IMR-90 (cell line): ENCODE data around the gene CWF19L2. TPM values are rescaled to one million over a fixed set of nuclear protein-coding genes. Genes with fewer than 3 reads are reported as not detected.

Experiments used
- ATAC-seq: fragments of 200-7000 bp; cut with Tn5 transposase; 2 replicates; pipeline ENCODE4 v1.9.1; 2020; ENCODE audit warnings: low read depth, mild to moderate bottlenecking, moderate library complexity
- BruUV-seq: library from RNA; stranded (reverse); fragments of 400-500 nt; replicated peaks from 2 replicates; lab custom pipeline; 2021; lab: Mats Ljungman, UMichigan
- CTCF ChIA-PET: fragments of 300-600 bp; formaldehyde crosslinking; extraction: SDS; loops from one replicate; lab custom pipeline; 2021; ENCODE audit warnings: antibody characterized with exemption; lab: Yijun Ruan, JAX
- POLR2A ChIA-PET: fragments of 300-600 bp; sonication (Branson Sonifier 250); formaldehyde crosslinking; loops from one replicate; lab custom pipeline; 2022; ENCODE audit warnings: antibody characterized with exemption; ENCODE audit not compliant: unreplicated experiment; lab: Charles Lee
- DNase-seq: peaks from one replicate; pipeline ENCODE4 v3.0.0; 2013
- H2AFZ ChIP-seq: replicated peaks from 2 replicates; pipeline ENCODE3; 2013; ENCODE audit warnings: low read length, mild to moderate bottlenecking; ENCODE audit not compliant: poor library complexity
- H2AK5ac ChIP-seq: 2 replicates; pipeline ENCODE4 v1.6.1; 2013; ENCODE audit warnings: low read depth, low read length, inconsistent platforms
- H2AK9ac ChIP-seq: replicated peaks from 2 replicates; pipeline ENCODE3; 2013; ENCODE audit warnings: mild to moderate bottlenecking, low read depth, low read length, moderate library complexity; ENCODE audit not compliant: poor library complexity
- H2BK120ac ChIP-seq: 2 replicates; pipeline ENCODE4 v1.6.1; 2013; ENCODE audit warnings: low read depth, low read length, inconsistent platforms
- H2BK15ac ChIP-seq: 3 replicates; pipeline ENCODE4 v1.6.1; 2013; ENCODE audit warnings: low read depth, low read length, inconsistent platforms
- H2BK20ac ChIP-seq: 2 replicates; pipeline ENCODE4 v1.6.1; 2013; ENCODE audit warnings: low read depth, mild to moderate bottlenecking, inconsistent platforms, low read length, moderate library complexity
- H2BK5ac ChIP-seq: 2 replicates; pipeline ENCODE4 v1.6.1; 2013; ENCODE audit warnings: mild to moderate bottlenecking, low read depth, low read length, inconsistent platforms; ENCODE audit not compliant: poor library complexity, severe bottlenecking
- H3K14ac ChIP-seq: replicated peaks from 2 replicates; pipeline ENCODE4 v1.6.1; 2013; ENCODE audit warnings: low read depth, low read length, inconsistent platforms
- H3K18ac ChIP-seq: 2 replicates; pipeline ENCODE4 v1.6.1; 2013; ENCODE audit warnings: low read depth, low read length, control low read depth
- H3K23ac ChIP-seq: 2 replicates; pipeline ENCODE4 v1.6.1; 2013; ENCODE audit warnings: low read depth, low read length, inconsistent platforms
- H3K27ac ChIP-seq: 2 replicates; pipeline ENCODE4 v1.5.1; 2013; ENCODE audit warnings: mild to moderate bottlenecking, control low read depth, low read length; ENCODE audit not compliant: insufficient read depth
- H3K27me3 ChIP-seq: 2 replicates; pipeline ENCODE4 v1.6.1; 2013; ENCODE audit warnings: low read length; ENCODE audit not compliant: control insufficient read depth, insufficient read depth
- H3K36me3 ChIP-seq: 2 replicates; pipeline ENCODE4 v1.6.1; 2013; ENCODE audit warnings: low read length, mixed read lengths; ENCODE audit not compliant: control insufficient read depth, insufficient read depth
- H3K4ac ChIP-seq: 2 replicates; pipeline ENCODE4 v1.6.1; 2013; ENCODE audit warnings: low read depth, low read length, inconsistent platforms
- H3K4me1 ChIP-seq: 2 replicates; pipeline ENCODE4 v1.6.1; 2013; ENCODE audit warnings: low read length, mixed read lengths; ENCODE audit not compliant: control insufficient read depth, insufficient read depth
- H3K4me2 ChIP-seq: 2 replicates; pipeline ENCODE4 v1.6.1; 2013; ENCODE audit warnings: low read depth, mild to moderate bottlenecking, control low read depth, low read length, moderate library complexity
- H3K4me3 ChIP-seq: 2 replicates; pipeline ENCODE4 v1.5.1; 2013; ENCODE audit warnings: low read depth, mild to moderate bottlenecking, control low read depth, low read length, moderate library complexity; ENCODE audit not compliant: insufficient read depth
- H3K56ac ChIP-seq: 2 replicates; pipeline ENCODE4 v1.6.1; 2013; ENCODE audit warnings: low read length, inconsistent platforms; ENCODE audit not compliant: insufficient read depth; ENCODE audit errors: extremely low read depth
- H3K79me1 ChIP-seq, 2 experiments: 2 replicates each; pipeline ENCODE4 v1.6.1; 2013; ENCODE audit warnings: low read length in 2 of 2, inconsistent platforms in 1 of 2, low read depth in 1 of 2
- H3K9ac ChIP-seq: 2 replicates; pipeline ENCODE4 v1.6.1; 2013; ENCODE audit warnings: low read depth, low read length, control low read depth
- H3K9me1 ChIP-seq: 2 replicates; pipeline ENCODE4 v1.6.1; 2013; ENCODE audit warnings: low read length, inconsistent platforms; ENCODE audit not compliant: insufficient read depth
- H3K9me3 ChIP-seq: 2 replicates; pipeline ENCODE4 v1.6.1; 2013; ENCODE audit warnings: low read length; ENCODE audit not compliant: control insufficient read depth, insufficient read depth
- H4K20me1 ChIP-seq: 2 replicates; pipeline ENCODE4 v1.6.1; 2013; ENCODE audit warnings: low read length, inconsistent platforms; ENCODE audit not compliant: insufficient read depth
- H4K5ac ChIP-seq: 2 replicates; pipeline ENCODE4 v1.6.1; 2013; ENCODE audit warnings: mild to moderate bottlenecking, low read depth, low read length, control low read depth
- H4K8ac ChIP-seq, 2 experiments: 2 replicates each; pipeline ENCODE4 v1.6.1; 2013; ENCODE audit warnings: low read depth in 2 of 2, low read length in 2 of 2, control low read depth in 1 of 2, inconsistent platforms in 1 of 2
- H4K91ac ChIP-seq: 2 replicates; pipeline ENCODE4 v1.6.1; 2013; ENCODE audit warnings: low read depth, low read length, inconsistent platforms; ENCODE audit not compliant: insufficient read depth
- CEBPB ChIP-seq: IDR thresholded peaks from 2 replicates; pipeline ENCODE4 v1.6.1; 2012; ENCODE audit warnings: low read depth, low read length, improper control_type of control experiment
- MAZ ChIP-seq: IDR thresholded peaks from 2 replicates; pipeline ENCODE4 v1.6.1; 2012; ENCODE audit warnings: low read depth, mild to moderate bottlenecking, low read length, improper control_type of control experiment, moderate library complexity, borderline replicate concordance
- MXI1 ChIP-seq: IDR thresholded peaks from 2 replicates; pipeline ENCODE4 v1.6.1; 2012; ENCODE audit warnings: low read depth, mild to moderate bottlenecking, low read length, moderate library complexity, borderline replicate concordance
- POLR2A ChIP-seq: IDR thresholded peaks from 2 replicates; pipeline ENCODE4 v1.6.1; 2012; ENCODE audit warnings: mild to moderate bottlenecking, low read depth, low read length
- RCOR1 ChIP-seq: IDR thresholded peaks from 2 replicates; pipeline ENCODE4 v1.6.1; 2012; ENCODE audit warnings: mild to moderate bottlenecking, low read length, improper control_type of control experiment; ENCODE audit not compliant: insufficient replicate concordance
- USF2 ChIP-seq: fragments of 150-350 bp; IDR thresholded peaks from 2 replicates; pipeline ENCODE4 v1.6.1; 2017; ENCODE audit warnings: mild to moderate bottlenecking, antibody characterized with exemption, low read length, low read depth
- WGBS, 2 experiments: methylation state at CpG; one replicate each; pipeline versions ENCODE4 v1.1.5 to v1.1.7; 2013; ENCODE audit warnings: missing lambda C conversion rate in 2 of 2; ENCODE audit not compliant: insufficient read length in 1 of 2; ENCODE audit errors: extremely low coverage in 2 of 2; 5-methylcytosine and 5-hydroxymethylcytosine counted together
- dilution Hi-C: fragments of 300-500 bp; cut with HindIII; formaldehyde crosslinking; loops from one replicate; pipeline ENCODE4 v1.14.3; 2018; ENCODE audit warnings: low sequenced_read_pairs; ENCODE audit not compliant: unreplicated experiment
- in situ Hi-C: fragments of 300-500 bp; cut with MboI; formaldehyde crosslinking; loops from 3 replicates; pipeline ENCODE4 v1.14.3; 2019; ENCODE audit warnings: low sequenced_read_pairs, inconsistent platforms, mixed read lengths
- intact Hi-C: fragments of 100-400 bp; cut with micrococcal nuclease; formaldehyde crosslinking; loops from 2 replicates; pipeline ENCODE4 v1.10.0; 2022
- polyA plus RNA-seq, 3 experiments: library from polyadenylated mRNA; depleted of rRNA; stranded (reverse); fragments of >200 nt; gene quantifications; 2 replicates each; pipeline ENCODE4 v1.2.3, GENCODE V29; 2012; ENCODE audit warnings: low replicate concordance in 1 of 3
- total RNA-seq: library from RNA; depleted of rRNA; stranded (reverse); fragments of >200 nt; gene quantifications from 2 replicates; pipeline ENCODE4 v1.2.3, GENCODE V29; 2012

Gene CWF19L2
- total and polyA plus RNA-seq, 2 of the 4 experiments (the other 2 are of a cell fraction), result 1.7 to 3.8 TPM

- no peaks in the 10 kb centered on the region for H4K20me1 ChIP-seq
- in situ Hi-C loops, result no loop called here
- no peak overlapping the region for H3K4me2 ChIP-seq
- no peak overlapping the region for H3K14ac ChIP-seq
- no peak overlapping the region for H2BK20ac ChIP-seq
- no peak overlapping the region for H4K8ac ChIP-seq
- H3K9ac ChIP-seq, result no peak overlapping the region
- no peak overlapping the region for H3K23ac ChIP-seq
- no peaks in the 10 kb centered on the region for H3K36me3 ChIP-seq
- no TSS peak for BruUV-seq
- H3K9me3 ChIP-seq, result no peaks in the 10 kb centered on the region
- H2AFZ ChIP-seq, result no peak overlapping the region
- peak overlapping the region; percentile 55 for H2AK9ac ChIP-seq
- DNase-seq, result no peak
- no peak overlapping the region for H2BK5ac ChIP-seq
- POLR2A ChIA-PET, result no interaction called here
- CTCF ChIA-PET, result interaction anchor here (0.8 kb wide), 1 partner anchor 14 kb away, joined by 3 read pairs; no protein-coding TSS in a partner anchor
- no peak overlapping the region for H3K4ac ChIP-seq
- no peak overlapping the region for H4K91ac ChIP-seq
- H3K27me3 ChIP-seq, result no peaks in the 10 kb centered on the region
- no peak overlapping the region for H2AK5ac ChIP-seq
- ATAC-seq, result no peak
- intact Hi-C loops, result no loop called here
- no CpG with 5 or more reads among the region's 4 CpGs for WGBS, 2 experiments
- H3K4me1 ChIP-seq, result no peaks in the 10 kb centered on the region
- no peak for TF ChIP-seq POLR2A
- no peak for TF ChIP-seq MXI1
- no peak for TF ChIP-seq USF2
- no peak for TF ChIP-seq RCOR1
- no peak for TF ChIP-seq CEBPB
- no peak for TF ChIP-seq MAZ
- dilution Hi-C loops, result no loop called here
- no peak overlapping the region for H3K56ac ChIP-seq
- no peak overlapping the region for H3K27ac ChIP-seq
- no peaks in the 10 kb centered on the region for H3K9me1 ChIP-seq
- H2BK15ac ChIP-seq, result no peak overlapping the region
- H3K4me3 ChIP-seq, result no peak overlapping the region
- H2BK120ac ChIP-seq, result no peak overlapping the region
- H4K5ac ChIP-seq, result no peak overlapping the region
- no peaks in the 10 kb centered on the region; a peak in 1 of 4 replicates for H3K79me1 ChIP-seq
- no peak overlapping the region for H3K18ac ChIP-seq
Observed at GRCh38 chr11:107397357-107397756, 60.3 kb downstream of the CWF19L2 start.
